ENCODE data around the gene OPRD1. TPM values are rescaled to one million over a fixed set of nuclear protein-coding genes. Genes with fewer than 3 reads are reported as not detected.
"Not testable (repeated sequence)": the region's sequence is repeated elsewhere in the genome, so short reads cannot be mapped to it uniquely, and the experiment has no call there.

OPRD1 gene
- total and polyA plus RNA-seq, 4 donors, result 0.28 to 1.4 (median 0.66) TPM

DNA sequence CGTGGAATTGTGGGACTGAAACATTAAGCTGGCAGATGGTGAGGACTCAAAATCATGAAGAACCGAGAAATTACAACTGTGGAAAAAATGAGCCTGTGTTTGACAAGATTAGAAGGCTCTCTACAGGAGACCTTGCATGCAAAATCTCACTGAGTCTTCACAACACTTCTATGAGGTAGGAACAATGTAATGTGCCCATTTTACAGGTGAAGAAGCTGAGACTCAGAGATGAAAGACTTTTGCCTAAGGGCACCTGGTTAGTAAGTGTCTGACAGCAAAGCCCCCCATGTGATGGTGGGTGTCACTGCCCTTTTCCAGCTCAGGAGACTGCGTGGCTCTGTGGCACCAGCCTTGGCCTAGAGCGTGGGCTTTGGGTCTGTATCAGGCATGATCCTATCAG lies 21.0 kb downstream of the OPRD1 start:
- no peaks in the 10 kb centered on the region for H3K9me3 ChIP-seq (ENCODE audit: control insufficient read depth, insufficient read depth, low read length)
- WGBS (ENCODE audit: insufficient coverage), result 82% methylated on average over 3 of the region's 4 CpGs
- H3K27ac ChIP-seq (ENCODE audit: low read depth, low read length), result no peak overlapping the region
- H3K4me1 ChIP-seq (ENCODE audit: control insufficient read depth, insufficient read depth, low read length), result peaks cover 11% of the 10 kb centered on the region
- no peaks in the 10 kb centered on the region for H3K36me3 ChIP-seq (ENCODE audit: control insufficient read depth, insufficient read depth, low read length)
- DNase-seq (ENCODE audit: low read depth in 4 of 6, low spot score in 6 of 6), result no peak
- H3K4me3 ChIP-seq (ENCODE audit: low read depth, low read length), result no peak overlapping the region
- H3K27me3 ChIP-seq (ENCODE audit: control insufficient read depth, insufficient read depth, low read length), result no peaks in the 10 kb centered on the region

DNA sequence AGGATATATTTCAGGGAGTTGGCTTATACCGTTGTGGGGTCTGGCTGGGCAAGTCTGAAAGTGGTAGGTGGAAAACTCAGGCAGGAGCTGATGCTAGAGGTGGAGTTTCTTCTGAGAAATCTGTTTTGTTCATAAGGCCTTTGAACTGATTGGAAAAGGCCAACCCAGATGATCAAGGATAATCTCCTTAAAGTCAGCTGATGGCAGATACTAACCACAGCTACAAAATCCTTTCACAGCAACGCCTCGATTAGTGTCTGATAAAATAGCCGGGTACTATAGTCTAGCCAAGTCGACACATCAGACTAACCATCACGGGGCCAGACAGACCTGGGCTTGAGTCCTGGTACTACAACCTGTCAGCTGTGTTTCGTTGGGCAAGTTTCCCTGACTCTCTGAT lies 21.4 kb downstream of the OPRD1 start:
- Histone ChIP-seq H3K27me3 (ENCODE audit: control insufficient read depth, insufficient read depth, low read length) (no peaks in the 10 kb centered on the region), H3K9me3 (ENCODE audit: control insufficient read depth, insufficient read depth, low read length) (no peaks in the 10 kb centered on the region), H3K4me1 (ENCODE audit: control insufficient read depth, insufficient read depth, low read length) (peaks cover 11% of the 10 kb centered on the region), H3K27ac (ENCODE audit: low read depth, low read length) (no peak overlapping the region), H3K4me3 (ENCODE audit: low read depth, low read length) (no peak overlapping the region), H3K36me3 (ENCODE audit: control insufficient read depth, insufficient read depth, low read length) (no peaks in the 10 kb centered on the region)
- no peak for DNase-seq (ENCODE audit: low read depth in 4 of 6, low spot score in 6 of 6)
- 91% methylated on average over 4 of the region's 7 CpGs for WGBS (ENCODE audit: insufficient coverage)

DNA sequence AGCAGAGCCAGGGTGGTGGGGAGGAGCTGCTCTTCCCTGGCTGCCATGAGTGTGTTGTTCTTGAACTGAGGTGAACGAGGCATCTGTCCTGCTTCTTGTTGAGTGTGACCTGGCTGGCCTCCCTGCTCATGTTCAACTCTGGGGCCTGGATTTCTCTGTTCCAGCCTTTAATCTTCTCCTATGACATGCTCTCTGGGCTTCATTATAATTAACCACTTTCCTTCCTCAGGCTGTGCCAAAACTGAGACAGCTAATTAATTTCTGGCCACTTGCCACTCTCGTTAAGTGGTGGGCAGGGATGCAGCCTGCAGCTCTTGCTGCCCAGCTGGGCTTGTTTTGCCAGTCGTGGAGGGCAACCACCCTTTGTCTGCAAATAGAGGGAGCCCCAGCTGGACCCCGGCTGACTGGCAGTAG lies 23.3 kb downstream of the OPRD1 start:
- H3K27ac ChIP-seq (ENCODE audit: low read depth, low read length), result no peak overlapping the region
- 20% methylated on average over 4 of the region's 4 CpGs for WGBS (ENCODE audit: insufficient coverage)
- no peak overlapping the region for H3K4me3 ChIP-seq (ENCODE audit: low read depth, low read length)

DNA sequence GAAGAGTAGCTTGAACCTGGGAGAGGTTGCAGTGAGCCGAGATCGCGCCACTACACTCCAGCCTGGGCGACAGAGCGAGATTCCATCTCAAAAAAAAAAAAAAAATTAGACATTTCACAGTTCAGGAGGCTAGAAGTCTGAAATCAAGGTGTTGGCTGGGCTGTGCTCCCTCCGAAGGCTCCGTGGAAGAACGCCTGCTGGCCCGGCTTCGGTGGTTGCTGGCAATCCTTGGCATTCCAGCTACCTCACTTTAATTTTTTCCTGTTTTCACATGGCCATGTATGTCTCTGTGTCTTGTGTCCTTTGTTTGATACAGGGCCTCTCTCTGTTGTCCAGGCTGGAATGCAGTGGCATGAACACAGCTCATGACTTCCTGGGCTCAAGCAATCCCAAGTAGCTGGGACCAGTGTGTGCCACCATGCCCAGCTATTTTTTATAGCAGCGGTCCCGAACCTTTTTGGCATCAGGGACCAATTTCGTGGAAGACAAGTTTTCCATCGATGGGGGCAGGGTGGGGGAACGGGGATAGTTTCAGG lies 24.5 kb downstream of the OPRD1 start:
- peaks cover 11% of the 10 kb centered on the region for H3K4me1 ChIP-seq (ENCODE audit: control insufficient read depth, insufficient read depth, low read length)
- no peaks in the 10 kb centered on the region for H3K9me3 ChIP-seq (ENCODE audit: control insufficient read depth, insufficient read depth, low read length)
- WGBS (ENCODE audit: insufficient coverage), result 84% methylated on average over 3 of the region's 15 CpGs
- H3K27ac ChIP-seq (ENCODE audit: low read depth, low read length), result no peak overlapping the region
- DNase-seq (ENCODE audit: low read depth in 4 of 6, low spot score in 6 of 6), result no peak
- H3K36me3 ChIP-seq (ENCODE audit: control insufficient read depth, insufficient read depth, low read length), result no peaks in the 10 kb centered on the region
- H3K4me3 ChIP-seq (ENCODE audit: low read depth, low read length), result no peak overlapping the region
- H3K27me3 ChIP-seq (ENCODE audit: control insufficient read depth, insufficient read depth, low read length), result no peaks in the 10 kb centered on the region

More for the DNA sequence above, 23.3 kb downstream of the OPRD1 start:
- Histone ChIP-seq H3K9me3 (ENCODE audit: control insufficient read depth, insufficient read depth, low read length) (no peaks in the 10 kb centered on the region), H3K4me1 (ENCODE audit: control insufficient read depth, insufficient read depth, low read length) (peaks cover 11% of the 10 kb centered on the region), H3K36me3 (ENCODE audit: control insufficient read depth, insufficient read depth, low read length) (no peaks in the 10 kb centered on the region), H3K27me3 (ENCODE audit: control insufficient read depth, insufficient read depth, low read length) (no peaks in the 10 kb centered on the region)
- peak in 5 of 6 donors; percentile 35 to 95 (median 50) for DNase-seq (ENCODE audit: low read depth in 4 of 6, low spot score in 6 of 6)

DNA sequence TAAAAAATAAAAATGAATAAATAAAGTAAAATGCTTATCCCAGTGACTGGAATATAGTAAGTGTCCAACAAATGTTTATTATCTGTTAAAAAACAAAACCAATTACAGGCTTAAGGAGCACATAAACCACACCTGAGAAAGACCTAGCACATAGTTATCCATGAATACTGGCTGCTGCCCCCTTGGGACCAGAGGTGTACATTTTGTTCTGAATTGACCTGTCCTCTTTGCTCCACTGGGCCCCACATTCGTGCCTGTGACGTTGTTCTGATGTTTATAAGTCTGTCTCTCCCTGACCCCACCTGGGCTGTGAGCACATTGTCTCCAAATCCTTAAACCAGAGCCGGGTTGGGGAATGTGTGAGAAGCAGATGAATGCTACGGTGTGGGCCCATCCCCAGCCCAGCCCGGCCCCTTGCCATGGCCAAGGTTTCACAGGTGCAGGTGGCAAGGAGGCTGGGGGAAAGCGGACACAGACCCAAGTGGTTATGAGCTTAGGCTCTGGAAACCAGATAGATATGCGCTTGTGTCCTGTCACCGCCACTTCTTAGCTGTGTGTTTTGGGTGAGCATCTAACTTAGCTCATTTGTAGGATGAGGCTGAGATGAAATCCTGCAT lies 29.1 kb downstream of the OPRD1 start:
- WGBS (ENCODE audit: insufficient coverage), result 85% methylated on average over 8 of the region's 8 CpGs
- Histone ChIP-seq H3K27me3 (ENCODE audit: control insufficient read depth, insufficient read depth, low read length) (peaks cover 2% of the 10 kb centered on the region), H3K27ac (ENCODE audit: low read depth, low read length) (no peak overlapping the region), H3K36me3 (ENCODE audit: control insufficient read depth, insufficient read depth, low read length) (no peaks in the 10 kb centered on the region), H3K4me3 (ENCODE audit: low read depth, low read length) (no peak overlapping the region), H3K4me1 (ENCODE audit: control insufficient read depth, insufficient read depth, low read length) (peaks cover under 1% of the 10 kb centered on the region), H3K9me3 (ENCODE audit: control insufficient read depth, insufficient read depth, low read length) (peaks cover 1% of the 10 kb centered on the region)
- DNase-seq (ENCODE audit: low read depth in 4 of 6, low spot score in 6 of 6), result no peak

DNA sequence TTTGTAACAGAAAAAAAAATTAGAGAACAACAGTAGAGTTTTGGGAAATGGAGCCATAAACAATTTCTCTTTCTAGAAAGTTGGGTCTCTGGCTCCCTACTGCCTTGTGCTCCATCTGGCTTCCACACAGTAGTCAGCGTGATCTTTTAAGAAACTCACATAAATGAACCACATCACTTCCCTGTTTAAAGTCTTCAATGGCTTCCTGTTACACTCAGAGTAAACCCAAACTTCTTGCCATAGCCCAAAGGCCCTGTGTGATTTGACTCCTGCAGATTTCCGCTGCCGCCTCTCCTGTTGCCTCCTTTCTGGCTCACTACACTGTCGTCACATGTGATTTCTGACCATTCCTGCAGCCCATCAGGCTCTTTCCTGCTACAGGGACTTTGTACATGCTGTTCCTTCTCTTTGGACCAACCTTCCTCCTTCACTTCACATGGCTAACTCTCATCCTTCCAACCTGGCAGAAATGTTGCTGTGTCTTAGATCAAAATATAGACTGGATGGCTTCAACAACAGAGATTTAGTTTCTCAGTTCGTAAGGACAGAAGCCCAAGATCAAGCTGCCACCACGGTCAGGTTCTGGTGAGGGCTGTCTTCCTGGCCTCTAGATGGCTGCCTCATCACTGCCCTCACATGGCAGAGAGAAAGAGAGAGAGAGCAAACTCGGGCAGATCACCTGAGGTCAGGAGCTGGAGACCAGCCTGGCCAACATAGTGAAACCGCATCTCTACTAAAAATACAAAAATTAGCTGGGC lies 34.0 kb downstream of the OPRD1 start:
- H3K4me1 ChIP-seq (ENCODE audit: control insufficient read depth, insufficient read depth, low read length), result no peaks in the 10 kb centered on the region
- H3K4me3 ChIP-seq (ENCODE audit: low read depth, low read length), result no peak overlapping the region
- 76% methylated on average over 6 of the region's 8 CpGs for WGBS (ENCODE audit: insufficient coverage)
- DNase-seq (ENCODE audit: low read depth in 4 of 6, low spot score in 6 of 6), result no peak
- H3K27me3 ChIP-seq (ENCODE audit: control insufficient read depth, insufficient read depth, low read length), result peaks cover 2% of the 10 kb centered on the region
- no peaks in the 10 kb centered on the region for H3K36me3 ChIP-seq (ENCODE audit: control insufficient read depth, insufficient read depth, low read length)
- peaks cover 1% of the 10 kb centered on the region for H3K9me3 ChIP-seq (ENCODE audit: control insufficient read depth, insufficient read depth, low read length)
- no peak overlapping the region for H3K27ac ChIP-seq (ENCODE audit: low read depth, low read length)

DNA sequence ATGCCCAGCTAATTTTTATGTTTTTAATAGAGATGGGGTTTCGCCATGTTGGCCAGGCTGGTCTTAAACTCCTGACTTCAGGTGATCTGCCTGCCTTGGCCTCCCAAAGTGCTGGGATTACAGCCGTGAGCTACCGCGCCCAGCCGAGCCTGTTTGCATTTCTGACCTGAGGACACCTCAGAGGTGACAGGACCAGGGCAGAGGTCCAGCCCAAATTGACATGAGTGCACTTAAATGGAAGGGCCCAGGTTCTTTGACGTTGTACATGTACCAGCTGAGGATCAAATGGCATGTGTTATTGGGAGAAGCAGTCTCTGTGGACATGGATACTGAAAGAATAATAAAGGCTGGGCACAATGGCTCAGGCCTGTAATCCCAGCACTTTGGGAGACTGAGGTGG lies 35.2 kb downstream of the OPRD1 start:
- not testable (repeated sequence) for DNase-seq (ENCODE audit: low read depth in 4 of 6, low spot score in 6 of 6); H3K36me3 ChIP-seq (ENCODE audit: control insufficient read depth, insufficient read depth, low read length); H3K4me3 ChIP-seq (ENCODE audit: low read depth, low read length); H3K4me1 ChIP-seq (ENCODE audit: control insufficient read depth, insufficient read depth, low read length); H3K9me3 ChIP-seq (ENCODE audit: control insufficient read depth, insufficient read depth, low read length); H3K27ac ChIP-seq (ENCODE audit: low read depth, low read length); H3K27me3 ChIP-seq (ENCODE audit: control insufficient read depth, insufficient read depth, low read length)
- WGBS (ENCODE audit: insufficient coverage), result 86% methylated on average over 5 of the region's 6 CpGs

DNA sequence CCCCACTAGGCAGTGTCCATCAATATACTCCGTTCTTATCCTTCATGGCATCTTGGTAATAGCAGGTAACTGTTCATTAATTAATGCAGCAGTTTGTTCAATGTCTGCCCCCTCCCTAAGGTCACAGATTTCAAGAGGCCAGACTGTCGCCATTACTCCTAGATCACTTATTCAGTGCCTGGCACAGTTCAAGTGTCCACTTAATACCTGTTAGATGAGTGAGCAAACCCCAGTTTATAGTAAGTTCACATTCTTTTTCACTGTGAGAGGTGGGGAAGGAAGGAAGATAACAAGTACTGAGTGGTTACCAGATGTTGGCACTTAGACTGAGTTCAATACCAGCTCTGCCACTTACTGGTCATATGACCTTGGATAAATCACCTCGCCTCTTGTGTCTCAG lies 36.4 kb downstream of the OPRD1 start:
- H3K9me3 ChIP-seq (ENCODE audit: control insufficient read depth, insufficient read depth, low read length), result peaks cover 1% of the 10 kb centered on the region
- no peak overlapping the region for H3K4me3 ChIP-seq (ENCODE audit: low read depth, low read length)
- no peak overlapping the region for H3K27ac ChIP-seq (ENCODE audit: low read depth, low read length)
- H3K27me3 ChIP-seq (ENCODE audit: control insufficient read depth, insufficient read depth, low read length), result no peaks in the 10 kb centered on the region
- no CpG with 5 or more reads among the region's 3 CpGs for WGBS (ENCODE audit: insufficient coverage)
- H3K4me1 ChIP-seq (ENCODE audit: control insufficient read depth, insufficient read depth, low read length), result no peaks in the 10 kb centered on the region
- H3K36me3 ChIP-seq (ENCODE audit: control insufficient read depth, insufficient read depth, low read length), result no peaks in the 10 kb centered on the region
- DNase-seq (ENCODE audit: low read depth in 4 of 6, low spot score in 6 of 6), result no peak

DNA sequence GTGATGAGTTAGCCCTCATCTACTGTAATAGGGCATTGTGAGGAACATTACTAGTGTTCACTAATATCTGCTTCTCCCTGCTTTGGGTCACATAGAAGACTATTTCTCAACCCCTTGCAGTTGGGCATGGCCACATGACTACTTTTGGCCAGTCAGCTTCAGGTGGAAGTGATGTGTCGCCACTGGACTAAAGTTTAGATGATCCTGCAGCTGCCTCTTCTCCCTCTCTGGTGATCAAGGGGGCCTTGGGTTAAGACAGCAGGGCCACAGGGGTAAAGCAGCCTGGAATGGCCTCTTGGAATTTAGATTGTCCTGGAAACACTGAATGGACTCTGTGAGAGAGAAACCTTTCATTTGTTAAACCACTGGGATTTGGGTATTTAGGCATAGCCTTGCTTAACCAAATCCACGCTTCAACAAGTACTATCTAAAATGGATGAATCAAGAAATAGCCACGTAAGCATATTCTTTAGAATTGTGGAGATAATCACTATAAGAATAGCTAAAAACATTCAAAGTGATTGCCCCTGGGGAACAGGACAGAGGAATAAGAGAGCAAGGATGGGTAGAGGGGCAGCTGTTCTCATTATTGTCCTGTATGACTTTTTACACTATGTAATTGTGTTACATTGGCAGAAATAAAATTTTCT lies 41.2 kb downstream of the OPRD1 start:
- Histone ChIP-seq H3K36me3 (ENCODE audit: control insufficient read depth, insufficient read depth, low read length) (no peaks in the 10 kb centered on the region), H3K4me3 (ENCODE audit: low read depth, low read length) (no peak overlapping the region), H3K9me3 (ENCODE audit: control insufficient read depth, insufficient read depth, low read length) (no peaks in the 10 kb centered on the region), H3K4me1 (ENCODE audit: control insufficient read depth, insufficient read depth, low read length) (peaks cover 4% of the 10 kb centered on the region), H3K27me3 (ENCODE audit: control insufficient read depth, insufficient read depth, low read length) (peaks cover 2% of the 10 kb centered on the region), H3K27ac (ENCODE audit: low read depth, low read length) (no peak overlapping the region)
- no peak for DNase-seq (ENCODE audit: low read depth in 4 of 6, low spot score in 6 of 6)
- 100% methylated on average over 1 of the region's 3 CpGs for WGBS (ENCODE audit: insufficient coverage)
